ENCODE results near the gene CEP43. TPM values are rescaled to one million over a fixed set of nuclear protein-coding genes. Genes with fewer than 3 reads are reported as not detected.
A peak's percentile ranks its signal among the peaks of the same experiment; 100 is the strongest.

Gene CEP43
- total RNA-seq (2021) (33.4 and 34.2 TPM in 2 replicates), Bru-seq, nascent RNA (percentile 77 among the genes with signal in this experiment), BruChase-seq, experiment 1, labeled RNA remaining after a 2-hour chase (percentile 90 among the genes with signal in this experiment), BruChase-seq, experiment 2, labeled RNA remaining after a 6-hour chase (percentile 80 among the genes with signal in this experiment)
- long read RNA-seq, full-length matches to known transcripts = 42 of 69 reads
- long read RNA-seq, partial matches to known transcripts = 9 of 69 reads
- long read RNA-seq, other reads (novel, unspliced or antisense) = 18 of 69 reads

- no TSS peak for BruUV-seq (replicated peaks)
- CTCF ChIA-PET = no interaction called here
- peak within 1 kb of the TSS; percentile 94 for H3K27ac ChIP-seq (ENCODE audit: low read depth, low read length, poor library complexity, severe bottlenecking)
Measured at GRCh38 chr6:166999145-166999883, at the start of gene CEP43. TSS of gene CEP43 (plus strand) at chr6:166999397. CDS start at chr6:166999413, 16 bp downstream.

GRCh38 chr6:166949528-166950442, 49.4 kb upstream of the CEP43 start:
- BruUV-seq (replicated peaks) = no TSS peak
- Histone ChIP-seq H3K36me3 (ENCODE audit: insufficient read depth, low read length, poor library complexity, severe bottlenecking) (no peaks in the 10 kb centered on the region), H3K27ac (ENCODE audit: low read depth, low read length, poor library complexity, severe bottlenecking) (no peak overlapping the region), H3K4me1 (ENCODE audit: insufficient read depth, low read length, poor library complexity, severe bottlenecking) (no peaks in the 10 kb centered on the region), H3K4me3 (ENCODE audit: low read depth, low read length, poor library complexity, severe bottlenecking) (no peak overlapping the region), H3K27me3 (replicated peaks; ENCODE audit: insufficient read depth, low read depth, low read length, poor library complexity) (no peaks in the 10 kb centered on the region), H3K9me3 (ENCODE audit: low read depth, low read length, poor library complexity, severe bottlenecking) (no peaks in the 10 kb centered on the region)
- no peak for TF ChIP-seq CTCF (conservative IDR thresholded peaks at IDR 0.05; ENCODE audit: low read depth, low read length)
- no peak for TF ChIP-seq EZH2 (IDR thresholded peaks at IDR 0.05; ENCODE audit: borderline replicate concordance, low read depth, low read length, poor library complexity, severe bottlenecking)
- ChIA-PET POLR2A (ENCODE audit: low non-redundant PET) (no interaction called here), CTCF (no interaction called here)
- intact Hi-C loops (cut with micrococcal nuclease; ENCODE audit: unreplicated experiment) = loop anchor here (2.0 to 5.0 kb wide), 2 partner anchors 163 to 482 kb away; no protein-coding TSS in a partner anchor
- DNase-seq (ENCODE audit: low spot score) = no peak

More at GRCh38 chr6:166999145-166999883, at the start of gene CEP43:
- TF ChIP-seq EZH2 (IDR thresholded peaks at IDR 0.05; ENCODE audit: borderline replicate concordance, low read depth, low read length, poor library complexity, severe bottlenecking) (no peak), CTCF (conservative IDR thresholded peaks at IDR 0.05; ENCODE audit: low read depth, low read length) (no peak)
- peaks cover 22% of the 10 kb centered on the region for H3K36me3 ChIP-seq (ENCODE audit: insufficient read depth, low read length, poor library complexity, severe bottlenecking)
- peak within 1 kb of the TSS; percentile 98 for H3K4me3 ChIP-seq (ENCODE audit: low read depth, low read length, poor library complexity, severe bottlenecking)
- intact Hi-C loops (cut with micrococcal nuclease; ENCODE audit: unreplicated experiment) = no loop called here
- peaks cover 20% of the 10 kb centered on the region for H3K4me1 ChIP-seq (ENCODE audit: insufficient read depth, low read length, poor library complexity, severe bottlenecking)
- no peaks in the 10 kb centered on the region for H3K27me3 ChIP-seq (replicated peaks; ENCODE audit: insufficient read depth, low read depth, low read length, poor library complexity)
- no peaks in the 10 kb centered on the region for H3K9me3 ChIP-seq (ENCODE audit: low read depth, low read length, poor library complexity, severe bottlenecking)
- POLR2A ChIA-PET (ENCODE audit: low non-redundant PET) = no interaction called here
- peak; percentile 96 for DNase-seq (ENCODE audit: low spot score)

DNA sequence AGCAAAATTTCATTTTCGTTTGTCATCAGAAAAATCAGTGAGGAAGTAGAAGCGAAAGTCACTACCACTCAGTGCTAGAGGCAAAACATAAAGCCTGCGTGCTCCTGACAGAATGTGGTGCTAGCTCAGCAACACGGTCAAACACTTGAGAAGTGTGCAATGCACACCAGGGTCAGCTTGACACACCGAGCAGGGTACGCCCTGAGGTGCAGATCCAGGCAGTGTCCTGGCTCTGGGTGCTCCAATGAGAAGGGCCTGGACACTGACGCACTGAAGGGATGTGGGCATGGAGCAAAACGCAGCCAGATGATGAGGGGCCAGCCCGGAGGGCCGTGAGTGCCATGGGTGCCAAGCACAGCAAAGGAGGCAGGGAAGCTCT, 48.8 kb upstream of the CEP43 start:
- TF ChIP-seq EZH2 (IDR thresholded peaks at IDR 0.05; ENCODE audit: borderline replicate concordance, low read depth, low read length, poor library complexity, severe bottlenecking) (no peak), CTCF (conservative IDR thresholded peaks at IDR 0.05; ENCODE audit: low read depth, low read length) (no peak)
- Histone ChIP-seq H3K27ac (ENCODE audit: low read depth, low read length, poor library complexity, severe bottlenecking) (no peak overlapping the region), H3K4me3 (ENCODE audit: low read depth, low read length, poor library complexity, severe bottlenecking) (no peak overlapping the region), H3K4me1 (ENCODE audit: insufficient read depth, low read length, poor library complexity, severe bottlenecking) (no peaks in the 10 kb centered on the region), H3K9me3 (ENCODE audit: low read depth, low read length, poor library complexity, severe bottlenecking) (no peaks in the 10 kb centered on the region), H3K36me3 (ENCODE audit: insufficient read depth, low read length, poor library complexity, severe bottlenecking) (no peaks in the 10 kb centered on the region), H3K27me3 (replicated peaks; ENCODE audit: insufficient read depth, low read depth, low read length, poor library complexity) (no peaks in the 10 kb centered on the region)
- BruUV-seq (replicated peaks) = no TSS peak
- intact Hi-C loops (cut with micrococcal nuclease; ENCODE audit: unreplicated experiment) = loop anchor here (2.0 to 5.0 kb wide), 2 partner anchors 164 to 483 kb away; no protein-coding TSS in a partner anchor
- no peak for DNase-seq (ENCODE audit: low spot score)
- POLR2A ChIA-PET (ENCODE audit: low non-redundant PET) = no interaction called here
- CTCF ChIA-PET = interaction anchor here (0.8 to 2.0 kb wide), 2 partner anchors 175 to 178 kb away, joined by 3 to 22 read pairs; no protein-coding TSS in a partner anchor

Data from A673 (cell line).